H1 (cell line): ENCODE data around the gene CACNB2. TPM values are rescaled to one million over a fixed set of nuclear protein-coding genes. Genes with fewer than 3 reads are reported as not detected.

ENCODE experiments used
- BACH1 ChIP-seq: IDR thresholded peaks from 2 replicates; pipeline ENCODE4 v1.6.1; 2012; ENCODE audit warnings: low read length, improper control_type of control experiment
- RBBP5 ChIP-seq: IDR thresholded peaks from 2 replicates; pipeline ENCODE4 v1.7.1; 2012; ENCODE audit warnings: low read depth, mild to moderate bottlenecking, inconsistent platforms, low read length, moderate library complexity, borderline replicate concordance
- YY1 ChIP-seq: IDR thresholded peaks from 2 replicates; pipeline ENCODE4 v1.6.1; 2011; ENCODE audit warnings: low read depth, mild to moderate bottlenecking, low read length
- polyA plus RNA-seq, 7 experiments: library from polyadenylated mRNA; depleted of rRNA in 3 of 7; stranded (reverse) in 5 of 7; unstranded in 2 of 7; fragments of >200 nt in 5 of 7; fragments of 200-250 nt in 2 of 7; gene quantifications; 1 replicate in 5 of 7; 2 replicates in 1 of 7; 4 replicates in 1 of 7; pipeline versions ENCODE4 v1.2.1 to v1.2.3, GENCODE V29; 2011 to 2013; ENCODE audit warnings: missing spikeins in 2 of 7, mixed read lengths in 2 of 7
- total RNA-seq: library from RNA; stranded (reverse); fragmentation: NEBNext Ultra II Directional; extraction: Animal tissue kit (Norgen Biotek cat#: 25700); gene quantifications from 2 replicates; pipeline ENCODE4 v1.2.1, GENCODE V29; 2021
- TF ChIP-seq, protein P1 (sequence below): fragments of 300-600 bp; sonication (generic); IDR thresholded peaks from 2 replicates; pipeline ENCODE4 v1.7.1; 2012; ENCODE audit warnings: low read length, moderate library complexity, mild to moderate bottlenecking, inconsistent platforms; ENCODE audit not compliant: insufficient replicate concordance
- TF ChIP-seq, protein P2 (sequence below): IDR thresholded peaks from 2 replicates; pipeline ENCODE4 v1.6.1; 2011; ENCODE audit warnings: low read length, improper control_type of control experiment
- TF ChIP-seq, protein P3 (sequence below), 3 experiments: IDR thresholded peaks; 1 replicate in 2 of 3; 2 replicates in 1 of 3; pipeline versions ENCODE4 v1.5.1 to v1.6.1; 2011; ENCODE audit warnings: low read length in 3 of 3, mild to moderate bottlenecking in 3 of 3, inconsistent platforms in 2 of 3, low read depth in 1 of 3, moderate library complexity in 1 of 3; ENCODE audit not compliant: insufficient read depth in 1 of 3; ENCODE audit errors: control extremely low read depth in 1 of 3
- TF ChIP-seq, protein P4 (sequence below): IDR thresholded peaks from 2 replicates; pipeline ENCODE4 v1.6.1; 2011; ENCODE audit warnings: low read depth, mild to moderate bottlenecking, low read length; ENCODE audit not compliant: insufficient read depth

CACNB2 gene
- total and polyA plus RNA-seq, 2 of the 8 experiments (the other 6 are each of a cell fraction or from before 2014, with no cell fraction given), result 2.4 to 3.2 TPM

DNA sequence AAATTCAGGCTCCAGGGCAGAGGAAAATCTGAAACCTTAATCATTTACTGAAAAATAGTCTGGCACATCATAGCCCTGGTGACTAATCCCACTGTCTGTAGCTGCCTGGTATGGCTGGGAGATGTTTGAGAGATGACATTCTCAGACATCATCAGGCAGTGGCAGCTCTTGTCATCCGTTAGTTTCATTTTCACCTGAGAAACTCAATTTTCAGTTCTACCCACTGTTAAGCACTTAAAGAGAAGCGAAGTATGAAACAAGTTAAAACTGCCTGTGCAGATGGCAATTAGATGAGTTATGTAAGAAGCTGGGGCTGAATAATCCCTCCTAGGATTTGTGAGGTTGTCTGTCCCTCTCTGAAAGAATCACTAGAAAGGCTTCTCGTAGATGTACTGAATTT, 361.0 kb downstream of the CACNB2 start (continued):
- TF ChIP-seq, protein P1, sequence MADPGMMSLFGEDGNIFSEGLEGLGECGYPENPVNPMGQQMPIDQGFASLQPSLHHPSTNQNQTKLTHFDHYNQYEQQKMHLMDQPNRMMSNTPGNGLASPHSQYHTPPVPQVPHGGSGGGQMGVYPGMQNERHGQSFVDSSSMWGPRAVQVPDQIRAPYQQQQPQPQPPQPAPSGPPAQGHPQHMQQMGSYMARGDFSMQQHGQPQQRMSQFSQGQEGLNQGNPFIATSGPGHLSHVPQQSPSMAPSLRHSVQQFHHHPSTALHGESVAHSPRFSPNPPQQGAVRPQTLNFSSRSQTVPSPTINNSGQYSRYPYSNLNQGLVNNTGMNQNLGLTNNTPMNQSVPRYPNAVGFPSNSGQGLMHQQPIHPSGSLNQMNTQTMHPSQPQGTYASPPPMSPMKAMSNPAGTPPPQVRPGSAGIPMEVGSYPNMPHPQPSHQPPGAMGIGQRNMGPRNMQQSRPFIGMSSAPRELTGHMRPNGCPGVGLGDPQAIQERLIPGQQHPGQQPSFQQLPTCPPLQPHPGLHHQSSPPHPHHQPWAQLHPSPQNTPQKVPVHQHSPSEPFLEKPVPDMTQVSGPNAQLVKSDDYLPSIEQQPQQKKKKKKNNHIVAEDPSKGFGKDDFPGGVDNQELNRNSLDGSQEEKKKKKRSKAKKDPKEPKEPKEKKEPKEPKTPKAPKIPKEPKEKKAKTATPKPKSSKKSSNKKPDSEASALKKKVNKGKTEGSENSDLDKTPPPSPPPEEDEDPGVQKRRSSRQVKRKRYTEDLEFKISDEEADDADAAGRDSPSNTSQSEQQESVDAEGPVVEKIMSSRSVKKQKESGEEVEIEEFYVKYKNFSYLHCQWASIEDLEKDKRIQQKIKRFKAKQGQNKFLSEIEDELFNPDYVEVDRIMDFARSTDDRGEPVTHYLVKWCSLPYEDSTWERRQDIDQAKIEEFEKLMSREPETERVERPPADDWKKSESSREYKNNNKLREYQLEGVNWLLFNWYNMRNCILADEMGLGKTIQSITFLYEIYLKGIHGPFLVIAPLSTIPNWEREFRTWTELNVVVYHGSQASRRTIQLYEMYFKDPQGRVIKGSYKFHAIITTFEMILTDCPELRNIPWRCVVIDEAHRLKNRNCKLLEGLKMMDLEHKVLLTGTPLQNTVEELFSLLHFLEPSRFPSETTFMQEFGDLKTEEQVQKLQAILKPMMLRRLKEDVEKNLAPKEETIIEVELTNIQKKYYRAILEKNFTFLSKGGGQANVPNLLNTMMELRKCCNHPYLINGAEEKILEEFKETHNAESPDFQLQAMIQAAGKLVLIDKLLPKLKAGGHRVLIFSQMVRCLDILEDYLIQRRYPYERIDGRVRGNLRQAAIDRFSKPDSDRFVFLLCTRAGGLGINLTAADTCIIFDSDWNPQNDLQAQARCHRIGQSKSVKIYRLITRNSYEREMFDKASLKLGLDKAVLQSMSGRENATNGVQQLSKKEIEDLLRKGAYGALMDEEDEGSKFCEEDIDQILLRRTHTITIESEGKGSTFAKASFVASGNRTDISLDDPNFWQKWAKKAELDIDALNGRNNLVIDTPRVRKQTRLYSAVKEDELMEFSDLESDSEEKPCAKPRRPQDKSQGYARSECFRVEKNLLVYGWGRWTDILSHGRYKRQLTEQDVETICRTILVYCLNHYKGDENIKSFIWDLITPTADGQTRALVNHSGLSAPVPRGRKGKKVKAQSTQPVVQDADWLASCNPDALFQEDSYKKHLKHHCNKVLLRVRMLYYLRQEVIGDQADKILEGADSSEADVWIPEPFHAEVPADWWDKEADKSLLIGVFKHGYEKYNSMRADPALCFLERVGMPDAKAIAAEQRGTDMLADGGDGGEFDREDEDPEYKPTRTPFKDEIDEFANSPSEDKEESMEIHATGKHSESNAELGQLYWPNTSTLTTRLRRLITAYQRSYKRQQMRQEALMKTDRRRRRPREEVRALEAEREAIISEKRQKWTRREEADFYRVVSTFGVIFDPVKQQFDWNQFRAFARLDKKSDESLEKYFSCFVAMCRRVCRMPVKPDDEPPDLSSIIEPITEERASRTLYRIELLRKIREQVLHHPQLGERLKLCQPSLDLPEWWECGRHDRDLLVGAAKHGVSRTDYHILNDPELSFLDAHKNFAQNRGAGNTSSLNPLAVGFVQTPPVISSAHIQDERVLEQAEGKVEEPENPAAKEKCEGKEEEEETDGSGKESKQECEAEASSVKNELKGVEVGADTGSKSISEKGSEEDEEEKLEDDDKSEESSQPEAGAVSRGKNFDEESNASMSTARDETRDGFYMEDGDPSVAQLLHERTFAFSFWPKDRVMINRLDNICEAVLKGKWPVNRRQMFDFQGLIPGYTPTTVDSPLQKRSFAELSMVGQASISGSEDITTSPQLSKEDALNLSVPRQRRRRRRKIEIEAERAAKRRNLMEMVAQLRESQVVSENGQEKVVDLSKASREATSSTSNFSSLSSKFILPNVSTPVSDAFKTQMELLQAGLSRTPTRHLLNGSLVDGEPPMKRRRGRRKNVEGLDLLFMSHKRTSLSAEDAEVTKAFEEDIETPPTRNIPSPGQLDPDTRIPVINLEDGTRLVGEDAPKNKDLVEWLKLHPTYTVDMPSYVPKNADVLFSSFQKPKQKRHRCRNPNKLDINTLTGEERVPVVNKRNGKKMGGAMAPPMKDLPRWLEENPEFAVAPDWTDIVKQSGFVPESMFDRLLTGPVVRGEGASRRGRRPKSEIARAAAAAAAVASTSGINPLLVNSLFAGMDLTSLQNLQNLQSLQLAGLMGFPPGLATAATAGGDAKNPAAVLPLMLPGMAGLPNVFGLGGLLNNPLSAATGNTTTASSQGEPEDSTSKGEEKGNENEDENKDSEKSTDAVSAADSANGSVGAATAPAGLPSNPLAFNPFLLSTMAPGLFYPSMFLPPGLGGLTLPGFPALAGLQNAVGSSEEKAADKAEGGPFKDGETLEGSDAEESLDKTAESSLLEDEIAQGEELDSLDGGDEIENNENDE, result no peak
- TF ChIP-seq BACH1, result no peak
- TF ChIP-seq, protein P2, sequence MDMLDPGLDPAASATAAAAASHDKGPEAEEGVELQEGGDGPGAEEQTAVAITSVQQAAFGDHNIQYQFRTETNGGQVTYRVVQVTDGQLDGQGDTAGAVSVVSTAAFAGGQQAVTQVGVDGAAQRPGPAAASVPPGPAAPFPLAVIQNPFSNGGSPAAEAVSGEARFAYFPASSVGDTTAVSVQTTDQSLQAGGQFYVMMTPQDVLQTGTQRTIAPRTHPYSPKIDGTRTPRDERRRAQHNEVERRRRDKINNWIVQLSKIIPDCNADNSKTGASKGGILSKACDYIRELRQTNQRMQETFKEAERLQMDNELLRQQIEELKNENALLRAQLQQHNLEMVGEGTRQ, result no peak
- no peak for TF ChIP-seq RBBP5
- no peak for TF ChIP-seq YY1
- TF ChIP-seq, protein P3, sequence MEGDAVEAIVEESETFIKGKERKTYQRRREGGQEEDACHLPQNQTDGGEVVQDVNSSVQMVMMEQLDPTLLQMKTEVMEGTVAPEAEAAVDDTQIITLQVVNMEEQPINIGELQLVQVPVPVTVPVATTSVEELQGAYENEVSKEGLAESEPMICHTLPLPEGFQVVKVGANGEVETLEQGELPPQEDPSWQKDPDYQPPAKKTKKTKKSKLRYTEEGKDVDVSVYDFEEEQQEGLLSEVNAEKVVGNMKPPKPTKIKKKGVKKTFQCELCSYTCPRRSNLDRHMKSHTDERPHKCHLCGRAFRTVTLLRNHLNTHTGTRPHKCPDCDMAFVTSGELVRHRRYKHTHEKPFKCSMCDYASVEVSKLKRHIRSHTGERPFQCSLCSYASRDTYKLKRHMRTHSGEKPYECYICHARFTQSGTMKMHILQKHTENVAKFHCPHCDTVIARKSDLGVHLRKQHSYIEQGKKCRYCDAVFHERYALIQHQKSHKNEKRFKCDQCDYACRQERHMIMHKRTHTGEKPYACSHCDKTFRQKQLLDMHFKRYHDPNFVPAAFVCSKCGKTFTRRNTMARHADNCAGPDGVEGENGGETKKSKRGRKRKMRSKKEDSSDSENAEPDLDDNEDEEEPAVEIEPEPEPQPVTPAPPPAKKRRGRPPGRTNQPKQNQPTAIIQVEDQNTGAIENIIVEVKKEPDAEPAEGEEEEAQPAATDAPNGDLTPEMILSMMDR (IDR thresholded peaks at IDR 0.05; ENCODE audit: control extremely low read depth in 1 of 3, insufficient read depth in 1 of 3, low read depth in 1 of 3, low read length in 3 of 3), result no peak
- TF ChIP-seq, protein P4, sequence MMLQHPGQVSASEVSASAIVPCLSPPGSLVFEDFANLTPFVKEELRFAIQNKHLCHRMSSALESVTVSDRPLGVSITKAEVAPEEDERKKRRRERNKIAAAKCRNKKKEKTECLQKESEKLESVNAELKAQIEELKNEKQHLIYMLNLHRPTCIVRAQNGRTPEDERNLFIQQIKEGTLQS, result no peak
